Measurements from ENCODE around the gene HSF4. TPM values are rescaled to one million over a fixed set of nuclear protein-coding genes. Genes with fewer than 3 reads are reported as not detected.

Gene HSF4
- total RNA-seq, 4 donors from 2014 or later: 9.0 to 111 (median 29.7) TPM

DNA sequence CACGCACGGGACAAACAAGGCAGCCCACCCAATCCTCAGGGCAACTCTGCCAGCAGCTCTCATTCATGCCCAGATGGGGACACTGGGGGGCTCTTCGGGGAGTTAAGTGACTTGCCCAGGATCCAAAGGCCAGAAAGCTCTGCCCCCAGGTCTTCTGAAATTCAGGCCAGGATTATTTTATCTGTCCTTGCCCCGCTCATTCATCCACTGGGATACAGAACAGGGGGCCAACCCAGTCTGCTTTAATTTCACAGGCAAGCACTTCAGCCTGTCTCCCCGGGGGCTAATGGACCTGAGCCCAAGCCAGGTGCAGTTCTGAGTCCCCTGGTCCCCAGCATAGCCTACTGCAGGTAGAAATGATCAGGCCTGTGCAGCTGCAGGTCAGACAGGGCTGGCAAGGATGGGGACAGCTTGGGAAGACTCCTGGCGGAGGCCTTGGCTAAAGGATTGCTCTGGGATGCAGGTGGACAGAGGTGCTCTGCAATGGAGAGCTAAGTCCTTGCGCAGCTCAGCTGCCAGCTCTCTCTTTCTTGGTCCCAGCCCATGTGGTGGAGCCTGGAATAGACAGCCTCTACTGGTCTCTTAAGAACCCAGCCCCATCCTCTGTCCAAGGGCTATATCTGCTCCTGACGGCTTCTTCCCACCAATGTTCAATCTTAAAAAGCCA is 13.0 kb upstream of the HSF4 start:
- Histone ChIP-seq H3K4me3 (peak overlapping the region in 1 of 4 donors; percentile 60), H3K36me3 (peaks cover 0 to 23% of the 10 kb centered on the region in 2 donors), H3K27ac (peak overlapping the region in 1 of 4 donors; percentile 73), H3K4me1 (peaks cover 7 to 19% of the 10 kb centered on the region in 2 donors), H3K9me3 (no peaks in the 10 kb centered on the region), H3K27me3 (peaks cover 3 to 12% (median 4%) of the 10 kb centered on the region in 3 donors)
- TF ChIP-seq POLR2A (IDR thresholded peaks at IDR 0.05): no peak
- TF ChIP-seq, protein P1, sequence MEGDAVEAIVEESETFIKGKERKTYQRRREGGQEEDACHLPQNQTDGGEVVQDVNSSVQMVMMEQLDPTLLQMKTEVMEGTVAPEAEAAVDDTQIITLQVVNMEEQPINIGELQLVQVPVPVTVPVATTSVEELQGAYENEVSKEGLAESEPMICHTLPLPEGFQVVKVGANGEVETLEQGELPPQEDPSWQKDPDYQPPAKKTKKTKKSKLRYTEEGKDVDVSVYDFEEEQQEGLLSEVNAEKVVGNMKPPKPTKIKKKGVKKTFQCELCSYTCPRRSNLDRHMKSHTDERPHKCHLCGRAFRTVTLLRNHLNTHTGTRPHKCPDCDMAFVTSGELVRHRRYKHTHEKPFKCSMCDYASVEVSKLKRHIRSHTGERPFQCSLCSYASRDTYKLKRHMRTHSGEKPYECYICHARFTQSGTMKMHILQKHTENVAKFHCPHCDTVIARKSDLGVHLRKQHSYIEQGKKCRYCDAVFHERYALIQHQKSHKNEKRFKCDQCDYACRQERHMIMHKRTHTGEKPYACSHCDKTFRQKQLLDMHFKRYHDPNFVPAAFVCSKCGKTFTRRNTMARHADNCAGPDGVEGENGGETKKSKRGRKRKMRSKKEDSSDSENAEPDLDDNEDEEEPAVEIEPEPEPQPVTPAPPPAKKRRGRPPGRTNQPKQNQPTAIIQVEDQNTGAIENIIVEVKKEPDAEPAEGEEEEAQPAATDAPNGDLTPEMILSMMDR (IDR thresholded peaks at IDR 0.05 in 4 of 5, conservative IDR thresholded peaks at IDR 0.05 in 1 of 5): no peak
- intact Hi-C loops (cut with DNase I; ENCODE audit: low total_unique reads): no loop called here
- in situ Hi-C loops (cut with MboI; ENCODE audit: low sequenced_read_pairs in 4 of 4): loop anchor here in 3 of 4 donors (10.0 kb wide), 3 partner anchors 137 to 187 kb away; partner anchors contain the start of gene CES3 (in 1 of the 3)
- DNase-seq: no peak
- ATAC-seq: no peak

DNA sequence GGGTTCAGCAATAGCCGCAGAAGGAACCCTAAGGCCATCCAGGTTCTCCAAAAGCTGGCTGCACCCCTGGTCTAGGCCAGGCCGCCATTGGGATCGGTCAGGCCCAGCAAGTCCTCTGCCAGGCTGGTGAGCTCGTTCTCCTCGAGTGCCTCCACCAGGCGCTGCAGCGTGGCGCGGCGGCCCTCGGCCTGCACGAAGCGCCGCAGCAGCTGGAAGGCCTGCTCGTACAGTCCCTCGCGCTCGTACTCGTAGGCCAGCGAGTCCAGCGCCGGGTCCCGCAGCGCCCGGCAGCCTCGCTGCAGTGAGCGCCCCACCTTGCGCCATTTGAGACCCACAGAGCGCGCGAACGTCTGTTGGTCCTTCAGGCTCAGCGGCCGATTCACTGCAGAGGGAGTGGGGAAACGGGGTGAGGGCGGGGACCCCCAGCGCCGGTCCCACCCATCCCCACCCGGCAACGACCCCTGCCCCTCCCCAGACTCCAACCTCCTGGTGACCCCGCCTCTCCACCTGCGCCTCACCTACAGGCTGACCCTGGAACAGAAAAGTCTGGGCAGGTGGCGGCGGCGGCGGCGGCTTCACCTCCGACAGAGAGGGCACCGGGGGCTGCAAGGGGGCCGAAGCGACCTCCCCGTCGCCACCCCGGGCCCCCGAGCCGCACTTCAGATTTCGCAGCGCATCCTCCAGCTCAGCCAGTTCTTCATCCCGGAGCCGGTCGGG is 9.8 kb upstream of the HSF4 start:
- Histone ChIP-seq H3K4me3 (peak overlapping the region in 2 of 4 donors; percentile 27 to 43), H3K27ac (no peak overlapping the region), H3K36me3 (no peaks in the 10 kb centered on the region), H3K27me3 (peaks cover 3 to 10% (median 4%) of the 10 kb centered on the region in 3 donors), H3K9me3 (no peaks in the 10 kb centered on the region), H3K4me1 (peaks cover 15 to 26% of the 10 kb centered on the region in 2 donors)
- in situ Hi-C loops (cut with MboI; ENCODE audit: low sequenced_read_pairs in 4 of 4): loop anchor here (5.0 to 10.0 kb wide), 4 partner anchors 140 to 190 kb away; partner anchors contain the start of gene CES3 (in 1 of the 4)
- TF ChIP-seq, protein P1 (IDR thresholded peaks at IDR 0.05 in 4 of 5, conservative IDR thresholded peaks at IDR 0.05 in 1 of 5): no peak
- TF ChIP-seq POLR2A (IDR thresholded peaks at IDR 0.05): no peak
- ATAC-seq: no peak
- intact Hi-C loops (cut with DNase I; ENCODE audit: low total_unique reads): loop anchor here (1.0 to 2.0 kb wide), 5 partner anchors 44 to 260 kb away; no protein-coding TSS in a partner anchor
- DNase-seq: no peak

DNA sequence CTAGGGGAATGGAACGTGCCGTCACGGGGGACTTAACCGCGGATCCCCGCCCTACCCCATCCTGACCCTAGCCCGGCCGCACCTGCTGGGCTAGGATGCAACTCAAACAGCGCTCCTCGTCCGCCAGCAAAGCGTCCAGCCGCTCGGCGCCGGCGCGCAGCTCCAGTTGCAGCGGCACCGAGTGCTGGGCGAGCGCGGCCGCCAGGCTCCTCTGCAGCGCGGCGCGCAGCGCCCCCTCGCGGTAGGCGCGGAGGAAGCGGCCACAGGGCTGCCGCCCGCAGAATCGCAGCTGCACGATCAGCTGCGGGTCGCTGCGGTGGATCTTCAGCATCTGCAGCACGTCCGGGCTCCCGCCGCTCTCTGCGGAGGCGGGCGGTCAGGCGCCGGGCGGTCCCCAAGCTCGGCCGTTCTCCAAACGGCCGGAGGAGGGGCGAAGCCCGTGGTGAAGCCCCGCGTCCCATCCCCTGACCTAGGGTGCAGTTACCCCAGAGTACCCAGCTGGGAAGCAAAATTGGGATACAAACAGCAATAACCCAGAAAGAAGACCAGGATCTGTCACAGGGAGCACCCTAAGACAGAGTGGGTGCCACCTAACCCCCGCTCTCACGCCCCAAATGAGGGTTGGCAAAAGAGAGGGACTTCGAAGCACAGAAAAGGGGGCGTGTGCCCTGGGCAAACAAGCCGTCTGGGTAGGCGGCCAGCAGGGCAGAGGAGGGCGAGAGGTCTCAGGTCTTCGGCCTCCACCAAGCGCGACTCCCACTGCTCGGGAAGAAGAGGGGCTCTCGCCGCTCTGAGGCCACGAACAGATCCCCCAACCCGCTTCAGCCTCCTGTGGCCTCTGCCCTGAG is 9.0 kb upstream of the HSF4 start:
- ATAC-seq (peak; percentile 27 to 45), DNase-seq (peak in 1 of 2 donors; percentile 75)
- H3K4me3 ChIP-seq: peak overlapping the region in 2 of 4 donors; percentile 27 to 43
- no peaks in the 10 kb centered on the region for H3K9me3 ChIP-seq
- TF ChIP-seq, protein P1 (IDR thresholded peaks at IDR 0.05 in 4 of 5, conservative IDR thresholded peaks at IDR 0.05 in 1 of 5): peak; percentile 81 to 100 (median 98)
- TF ChIP-seq POLR2A (IDR thresholded peaks at IDR 0.05): no peak
- intact Hi-C loops (cut with DNase I; ENCODE audit: low total_unique reads): loop anchor here (1.0 to 2.0 kb wide), 5 partner anchors 45 to 261 kb away; no protein-coding TSS in a partner anchor
- no peaks in the 10 kb centered on the region for H3K36me3 ChIP-seq
- H3K4me1 ChIP-seq: peaks cover 15 to 23% of the 10 kb centered on the region in 2 donors
- H3K27me3 ChIP-seq: peaks cover 3 to 4% (median 3%) of the 10 kb centered on the region in 3 donors
- in situ Hi-C loops (cut with MboI; ENCODE audit: low sequenced_read_pairs in 4 of 4): loop anchor here (5.0 to 10.0 kb wide), 4 partner anchors 141 to 191 kb away; partner anchors contain the start of gene CES3 (in 1 of the 4)
- H3K27ac ChIP-seq: no peak overlapping the region

- Histone ChIP-seq H3K4me3 (no peak overlapping the region), H3K4me1 (peaks cover 18 to 19% of the 10 kb centered on the region in 2 donors), H3K27ac (no peak overlapping the region), H3K9me3 (no peaks in the 10 kb centered on the region), H3K36me3 (no peaks in the 10 kb centered on the region), H3K27me3 (no peaks in the 10 kb centered on the region)
- TF ChIP-seq, protein P1 (IDR thresholded peaks at IDR 0.05 in 4 of 5, conservative IDR thresholded peaks at IDR 0.05 in 1 of 5): no peak
- TF ChIP-seq POLR2A (IDR thresholded peaks at IDR 0.05): no peak
- DNase-seq: no peak
- in situ Hi-C loops (cut with MboI; ENCODE audit: low sequenced_read_pairs in 4 of 4): loop anchor here (5.0 to 10.0 kb wide), 4 partner anchors 141 to 191 kb away; partner anchors contain the start of gene CES3 (in 1 of the 4)
- no peak for ATAC-seq
- intact Hi-C loops (cut with DNase I; ENCODE audit: low total_unique reads): no loop called here
Measured at GRCh38 chr16:67156143-67156844, 8.3 kb upstream of the HSF4 start.

All from gastrocnemius medialis (tissue), 4 donors.